Neutrophil (primary cell): ENCODE measurements around the gene ZNF362.

Experiments
- H3K27ac ChIP-seq: fragments of 200-600 bp; sonication (generic); 2 replicates; pipeline ENCODE4 v1.5.1; 2016; ENCODE audit warnings: mild to moderate bottlenecking, moderate library complexity
- H3K27me3 ChIP-seq: fragments of 200-600 bp; sonication (generic); 2 replicates; pipeline ENCODE4 v1.6.0; 2016; ENCODE audit warnings: mild to moderate bottlenecking
- H3K36me3 ChIP-seq: fragments of 200-600 bp; sonication (generic); 2 replicates; pipeline ENCODE4 v1.5.1; 2017
- H3K4me1 ChIP-seq, 2 experiments: fragments of 200-600 bp in 1 of 2; sonication (generic) in 1 of 2; 1 replicate in 1 of 2; 2 replicates in 1 of 2; pipeline versions ENCODE4 v1.5.1 to v1.6.1; 2013 to 2016; ENCODE audit warnings: low read depth in 1 of 2, low read length in 1 of 2, mild to moderate bottlenecking in 1 of 2, moderate library complexity in 1 of 2; ENCODE audit not compliant: control insufficient read depth in 1 of 2, insufficient read depth in 1 of 2
- H3K4me3 ChIP-seq, 2 experiments: fragments of 200-600 bp in 1 of 2; sonication (generic) in 1 of 2; 1 replicate in 1 of 2; 2 replicates in 1 of 2; pipeline ENCODE4 v1.5.1; 2013 to 2016; ENCODE audit warnings: low read depth in 1 of 2, low read length in 1 of 2, mild to moderate bottlenecking in 1 of 2, moderate library complexity in 1 of 2
- H3K9me3 ChIP-seq: fragments of 200-600 bp; sonication (generic); 2 replicates; pipeline ENCODE4 v1.5.1; 2016
- CTCF ChIP-seq: fragments of 200-600 bp; sonication (generic); IDR thresholded peaks from 2 replicates; pipeline ENCODE4 v1.5.1; 2016; ENCODE audit warnings: antibody characterized with exemption

ZNF362 gene

GRCh38 chr1:33256471-33257206 is at the start of gene ZNF362:
ZNF362 (plus strand) TSS chr1:33256492; CDS start chr1:33270575, 14,083 bp downstream.
- Histone ChIP-seq H3K4me3 (peak within 1 kb of the TSS; percentile 67 to 92), H3K27me3 (peaks cover 20% of the 10 kb centered on the region)
- TF ChIP-seq CTCF, result no peak

GRCh38 chr1:33211972-33212371 is 44.3 kb upstream of the ZNF362 start:
- H3K36me3 ChIP-seq, result no peaks in the 10 kb centered on the region
- no peaks in the 10 kb centered on the region for H3K9me3 ChIP-seq
- no peak for TF ChIP-seq CTCF
- H3K4me3 ChIP-seq, result no peak overlapping the region
- H3K27ac ChIP-seq, result no peak overlapping the region
- H3K27me3 ChIP-seq, result peaks cover 19% of the 10 kb centered on the region
- H3K4me1 ChIP-seq, result no peaks in the 10 kb centered on the region

More at GRCh38 chr1:33256471-33257206, at the start of gene ZNF362:
- H3K4me1 ChIP-seq, result peaks cover 23 to 27% of the 10 kb centered on the region in 2 experiments
- peak within 1 kb of the TSS; percentile 77 for H3K27ac ChIP-seq
- H3K9me3 ChIP-seq, result no peaks in the 10 kb centered on the region
- no peaks in the 10 kb centered on the region for H3K36me3 ChIP-seq

GRCh38 chr1:33219886-33220661 is 36.2 kb upstream of the ZNF362 start:
- Histone ChIP-seq H3K27me3 (peaks cover 3% of the 10 kb centered on the region), H3K36me3 (no peaks in the 10 kb centered on the region), H3K27ac (no peak overlapping the region), H3K4me3 (no peak overlapping the region), H3K4me1 (no peaks in the 10 kb centered on the region), H3K9me3 (no peaks in the 10 kb centered on the region)
- TF ChIP-seq CTCF, result no peak

- H3K4me3 ChIP-seq, result no peak overlapping the region
- H3K27ac ChIP-seq, result no peak overlapping the region
- no peak for TF ChIP-seq CTCF
- no peaks in the 10 kb centered on the region for H3K36me3 ChIP-seq
- H3K4me1 ChIP-seq, result no peaks in the 10 kb centered on the region
- H3K27me3 ChIP-seq, result peaks cover 3% of the 10 kb centered on the region
- no peaks in the 10 kb centered on the region for H3K9me3 ChIP-seq
Observed at GRCh38 chr1:33220676-33221384, 35.5 kb upstream of the ZNF362 start.

- no peaks in the 10 kb centered on the region for H3K36me3 ChIP-seq
- no peak for TF ChIP-seq CTCF
- H3K27me3 ChIP-seq, result peaks cover 4% of the 10 kb centered on the region
- H3K4me1 ChIP-seq, result no peaks in the 10 kb centered on the region
- no peak overlapping the region for H3K4me3 ChIP-seq
- no peaks in the 10 kb centered on the region for H3K9me3 ChIP-seq
- no peak overlapping the region for H3K27ac ChIP-seq
Observed at GRCh38 chr1:33221385-33221758, 34.9 kb upstream of the ZNF362 start.
